ENCODE results near the gene SNF8.
"Not testable (repeated sequence)": the region's sequence is repeated elsewhere in the genome, so short reads cannot be mapped to it uniquely, and the experiment has no call there.

The SNF8 gene, protein sequence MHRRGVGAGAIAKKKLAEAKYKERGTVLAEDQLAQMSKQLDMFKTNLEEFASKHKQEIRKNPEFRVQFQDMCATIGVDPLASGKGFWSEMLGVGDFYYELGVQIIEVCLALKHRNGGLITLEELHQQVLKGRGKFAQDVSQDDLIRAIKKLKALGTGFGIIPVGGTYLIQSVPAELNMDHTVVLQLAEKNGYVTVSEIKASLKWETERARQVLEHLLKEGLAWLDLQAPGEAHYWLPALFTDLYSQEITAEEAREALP

DNA sequence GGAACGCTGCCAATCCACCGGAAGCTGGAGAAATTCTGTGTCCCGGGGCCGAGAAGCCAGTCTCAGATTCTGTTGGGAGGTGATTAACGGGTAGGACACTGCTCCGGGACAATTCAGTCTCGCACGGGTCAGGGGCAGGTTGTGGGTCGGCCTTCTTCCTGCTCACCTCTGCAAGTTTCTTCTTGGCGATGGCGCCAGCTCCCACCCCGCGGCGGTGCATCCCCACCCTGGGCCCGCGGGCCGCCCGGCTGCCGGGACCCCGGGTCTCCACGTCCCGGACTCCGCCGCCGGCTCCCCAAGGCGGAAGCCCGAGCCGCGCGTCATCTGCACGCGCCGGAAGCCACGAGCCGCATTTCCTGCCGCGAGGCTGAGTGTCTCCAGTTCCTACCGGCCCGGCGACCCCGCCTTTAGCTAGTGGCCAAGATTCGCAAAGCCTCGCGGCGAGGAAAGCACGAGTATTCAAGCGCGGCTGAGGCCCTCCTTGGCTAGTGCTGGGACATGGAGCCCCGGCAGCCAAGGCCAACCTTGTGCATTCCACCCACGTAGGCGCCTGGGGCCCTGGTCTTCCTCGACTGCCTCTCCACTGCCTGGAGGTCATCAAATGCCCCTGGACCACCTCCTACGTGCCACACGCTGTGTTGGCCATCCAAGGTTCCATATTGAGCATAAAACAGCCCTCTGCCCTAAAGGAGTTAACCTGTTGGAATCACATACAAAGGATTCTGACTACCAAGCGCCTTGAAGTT lies at the start of gene SNF8:
Gene SNF8, minus strand, starts transcription at position 328 of the 746 bp plus-strand sequence. Its CDS starts 108 bp downstream, at position 220.
- peak; percentile 81 for DNase-seq

DNA sequence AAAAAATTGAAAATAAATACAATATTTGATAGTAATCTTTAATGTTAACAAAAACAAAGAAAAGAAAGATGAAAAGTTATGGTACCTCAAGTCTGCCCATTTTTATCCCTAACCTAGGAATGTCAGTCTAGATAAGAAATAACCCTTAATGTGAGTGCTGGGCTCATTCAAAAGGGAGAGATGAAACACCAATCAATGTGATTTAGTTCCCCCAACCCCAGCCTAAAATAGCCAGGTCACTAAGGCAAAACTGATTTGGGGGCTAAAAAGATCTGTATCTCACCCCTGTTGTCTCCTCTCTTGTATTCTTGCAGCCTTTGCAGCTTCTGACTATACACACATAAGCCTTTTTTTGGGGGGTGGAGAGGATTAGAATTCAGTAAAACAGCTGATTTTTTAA lies 49.3 kb upstream of the SNF8 start:
- no peak for DNase-seq

DNA sequence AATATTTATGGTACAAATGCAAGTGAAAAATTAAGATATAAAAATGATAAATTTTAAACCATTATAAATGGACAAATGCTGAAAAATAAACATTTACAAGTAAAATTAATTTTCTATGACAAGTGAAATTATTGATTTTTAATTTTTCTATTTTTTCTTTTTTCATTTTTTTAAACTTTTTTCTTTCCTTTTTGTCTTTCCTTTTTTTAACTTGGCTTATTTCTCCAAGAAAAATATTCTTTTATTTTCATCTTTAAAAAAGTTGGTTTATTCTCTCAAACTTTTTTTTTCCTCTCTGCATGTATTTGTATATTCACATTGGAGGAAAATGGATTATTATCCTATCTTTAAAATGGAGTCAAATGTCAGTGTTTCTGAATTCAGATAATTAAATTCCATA lies 48.7 kb upstream of the SNF8 start:
- DNase-seq, result no peak

GRCh38 chr17:48992444-48992843 lies 47.8 kb upstream of the SNF8 start:
- DNase-seq, result no peak

DNA sequence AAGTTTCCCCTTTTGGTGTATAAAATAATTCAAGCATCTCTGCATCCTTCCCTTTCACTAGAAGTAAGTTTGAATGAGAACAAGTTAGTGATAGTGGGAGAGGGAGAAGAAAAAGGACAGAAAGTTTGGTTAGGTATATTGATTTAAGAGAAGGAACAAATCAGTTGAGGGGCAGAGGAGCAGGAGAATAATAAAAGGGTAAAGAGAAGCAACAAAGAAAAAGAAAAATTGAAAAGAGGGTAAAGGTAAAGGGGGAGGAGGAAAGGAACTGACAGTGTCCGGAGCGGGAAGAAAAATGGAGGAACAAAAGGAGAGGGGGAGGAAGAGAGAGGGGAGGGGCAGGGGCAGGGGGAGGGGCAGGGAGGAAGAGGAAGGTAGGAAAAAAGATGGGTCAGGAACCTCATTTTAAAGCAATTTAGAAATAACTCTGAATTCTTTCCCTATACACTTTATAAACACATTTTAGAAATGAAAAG lies 46.3 kb upstream of the SNF8 start:
- DNase-seq, result no peak

GRCh38 chr17:48989100-48989499 lies 44.5 kb upstream of the SNF8 start:
- no peak for DNase-seq

DNA sequence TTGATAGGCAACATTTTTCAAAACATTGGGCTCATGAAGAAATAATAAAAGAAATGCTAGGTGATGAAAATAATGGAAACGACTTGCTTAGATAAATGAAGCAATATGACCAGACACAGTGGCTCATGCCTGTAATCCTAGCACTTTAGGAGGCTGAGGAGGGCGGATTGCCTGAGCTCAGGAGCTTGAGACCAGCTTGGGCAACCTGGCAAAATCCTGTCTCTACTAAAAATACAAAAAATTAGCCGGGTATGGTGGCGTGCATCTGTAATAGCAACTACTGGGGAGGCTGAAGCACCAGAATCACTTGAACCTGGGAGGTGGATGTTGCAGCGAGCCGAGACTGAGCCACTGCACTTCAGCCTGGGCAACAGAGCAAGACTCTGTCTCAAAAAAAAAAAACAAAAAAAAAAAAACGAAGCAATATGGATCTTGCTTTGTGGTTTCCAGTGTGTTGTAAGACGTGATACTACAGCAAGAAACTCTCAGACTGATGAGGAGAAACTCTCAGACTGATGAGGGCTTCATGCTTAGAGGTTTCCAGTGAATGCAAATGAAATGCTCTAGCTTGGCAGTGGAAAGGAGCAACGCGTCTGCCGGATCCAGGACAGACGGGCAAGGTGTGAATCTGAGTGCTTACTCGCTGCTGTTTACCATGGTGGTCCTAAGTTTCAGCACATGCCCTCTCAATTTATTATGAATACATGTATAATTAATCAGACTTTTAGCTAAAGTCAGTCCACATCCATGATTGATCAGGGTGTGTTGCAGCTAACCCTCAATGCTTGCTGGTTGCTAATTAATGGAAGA lies 41.0 kb upstream of the SNF8 start:
- DNase-seq, result no peak

GRCh38 chr17:48981927-48982539 lies 37.4 kb upstream of the SNF8 start:
- DNase-seq, result no peak

GRCh38 chr17:48973806-48974205 lies 29.2 kb upstream of the SNF8 start:
- DNase-seq, result no peak

GRCh38 chr17:48972749-48973097 lies 28.1 kb upstream of the SNF8 start:
- no peak for DNase-seq

GRCh38 chr17:48970865-48971687 lies 26.4 kb upstream of the SNF8 start:
- DNase-seq, result no peak

- peak; percentile 32 for DNase-seq
Observed at GRCh38 chr17:48970224-48970623, 25.6 kb upstream of the SNF8 start.

- no peak for DNase-seq
Observed at GRCh38 chr17:48961516-48962233, 17.0 kb upstream of the SNF8 start.

DNA sequence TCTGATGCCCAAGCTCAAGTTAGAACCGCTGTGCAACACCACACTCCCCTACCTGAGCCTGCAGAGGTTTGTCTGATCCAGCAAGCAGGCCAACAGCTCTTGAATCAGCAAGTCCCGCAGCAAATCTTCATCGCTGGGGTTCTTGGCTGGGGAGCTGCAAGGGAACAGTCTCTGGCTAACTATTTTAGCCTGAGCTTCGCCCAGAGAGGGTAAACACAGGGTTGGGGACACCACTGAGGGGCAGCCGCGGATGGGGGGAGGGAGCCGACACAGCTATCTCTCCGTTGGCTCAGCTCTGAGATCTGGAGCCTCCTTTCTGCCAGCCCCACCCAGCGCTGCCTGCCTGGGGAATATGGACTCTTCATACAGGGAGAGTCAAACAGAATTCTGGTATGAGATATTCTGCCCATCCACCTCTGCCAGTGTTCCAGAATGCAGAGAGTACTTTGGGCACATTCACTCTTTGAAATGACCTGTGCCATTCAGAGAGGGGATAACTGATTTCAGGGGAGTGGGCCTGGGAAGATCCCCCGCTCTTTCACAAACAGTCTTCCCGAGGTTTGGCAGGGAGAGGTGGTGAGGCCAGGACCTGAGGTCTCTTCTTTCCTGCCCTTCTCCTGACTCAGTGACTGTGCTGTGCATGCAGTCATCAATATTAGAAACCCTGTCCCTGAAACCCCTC lies 16.3 kb upstream of the SNF8 start:
- no peak for DNase-seq

GRCh38 chr17:48954300-48954755 lies 9.7 kb upstream of the SNF8 start:
- no peak for DNase-seq

GRCh38 chr17:48952904-48953303 lies 8.3 kb upstream of the SNF8 start:
- no peak for DNase-seq

DNA sequence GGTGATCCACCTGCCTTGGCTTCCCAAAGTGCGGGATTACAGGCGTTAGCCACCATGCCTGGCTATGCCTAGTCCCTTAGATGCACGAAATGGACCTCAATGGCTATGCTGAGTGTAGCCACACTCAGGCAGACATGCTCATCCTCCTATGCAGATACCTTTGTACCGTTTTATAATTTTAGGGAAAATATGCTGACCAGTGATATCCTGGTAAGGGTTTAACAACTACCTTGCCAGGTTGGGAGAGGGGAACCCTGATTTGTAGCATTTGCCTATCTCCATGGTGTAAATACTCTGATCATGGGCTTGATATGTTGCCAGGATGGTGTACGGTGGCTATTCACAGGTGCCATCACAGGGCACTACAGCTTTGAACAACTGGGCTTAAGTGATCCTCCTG lies 6.9 kb upstream of the SNF8 start:
- DNase-seq, result no peak

DNA sequence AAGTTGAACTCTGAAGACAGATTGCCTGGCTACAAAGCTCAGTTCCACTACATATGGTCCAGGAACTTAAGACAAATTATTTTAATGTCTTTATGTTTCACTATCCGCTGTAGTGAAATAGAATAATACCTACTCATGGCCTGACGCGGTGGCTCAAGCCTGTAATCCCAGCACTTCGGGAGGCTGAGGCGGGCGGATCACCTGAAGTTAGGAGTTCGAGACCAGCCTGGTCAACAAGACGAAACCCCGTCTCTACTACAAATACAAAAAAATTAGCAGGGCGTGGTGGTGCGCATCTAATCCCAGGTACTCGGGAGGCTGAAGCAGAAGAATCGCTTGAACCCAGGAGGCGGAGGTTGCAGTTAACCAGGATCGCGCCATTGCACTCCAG lies 614 bp upstream of the SNF8 start:
- not testable (repeated sequence) for DNase-seq

DNA sequence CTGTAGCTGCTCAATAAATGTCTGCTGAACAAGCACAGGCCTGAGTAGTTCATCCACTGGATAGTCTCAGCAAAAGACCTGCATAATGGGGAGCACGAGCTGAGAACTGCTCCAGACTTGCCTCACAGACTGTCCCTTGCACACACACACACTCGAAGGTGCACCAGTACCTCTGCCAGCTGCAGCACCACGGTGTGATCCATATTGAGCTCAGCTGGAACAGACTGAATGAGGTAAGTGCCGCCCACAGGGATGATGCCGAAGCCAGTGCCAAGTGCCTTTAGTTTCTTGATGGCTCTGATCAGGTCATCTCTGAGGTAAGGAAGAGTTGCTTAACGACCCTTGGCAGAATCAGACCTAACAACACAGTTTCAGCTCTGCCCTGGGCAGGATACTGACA lies 11.6 kb downstream of the SNF8 start:
- DNase-seq, result no peak

- no peak for DNase-seq
Observed at GRCh38 chr17:48930435-48930873, 14.2 kb downstream of the SNF8 start.

GRCh38 chr17:48929812-48930165 lies 14.9 kb downstream of the SNF8 start:
- no peak for DNase-seq
